Heart left ventricle (tissue), 13 donors: ENCODE results near the gene C13orf46.

Source experiments
- CTCF ChIP-seq, 12 donors: fragments of 200-600 bp; sonication (generic) in 4 of 12; IDR thresholded peaks; one replicate each; pipeline versions ENCODE4 v1.5.0 to v1.8.0; 2018 to 2022; ENCODE audit warnings: antibody characterized with exemption in 12 of 12, mild to moderate bottlenecking in 5 of 12
- POLR2A ChIP-seq, 2 donors: fragments of 450-650 bp; IDR thresholded peaks; one replicate each; pipeline ENCODE4 v1.6.1; 2017; ENCODE audit warnings: antibody characterized with exemption in 2 of 2, mild to moderate bottlenecking in 2 of 2, moderate library complexity in 2 of 2
- donor health status: ischemic (EF 13 %, LVEDD 7.1; RV severe dilation, severe dysfunction).
- donor health status: DM: no; HTN: yes; CAD: no.
- donor health status: DM: no; HTN: no; CAD: no.
- donor health status: ischemic (EF 25% LVEDD 6.9; RV normal size, moderate dysfunction).
- donor health status: ischemic (EF 25% LVEDD 5.7; RV mildly dilated, moderate dysfunction).
- donor health status: ischemic (EF 35%, LVEDD 5.7; RV mildly dilated, moderate dysfunction).
- donor health status: nonischemic (EF 11% LVEDD 7.7; RV severe dilation, severe dysfunction).
- donor health status: DM: yes; HTN: yes; CAD: no.
- donor health status: PGD.
- donor health status: ischemic (EF 29% LVEDD 5.4; RV normal size, mild dysfunction).
- donor health status: nonischemic (EF 23%, LVEDD 6.1; RV moderate dilation, normal function).

GRCh38 chr13:114016321-114017027, 42.6 kb upstream of the C13orf46 start:
- TF ChIP-seq POLR2A (IDR thresholded peaks at IDR 0.05) (no peak), CTCF (IDR thresholded peaks at IDR 0.05) (no peak)
